MM.1S (cell line): ENCODE results near the gene FAM83G.

Experiments
- EZH2phosphoT487 ChIP-seq: fragments of 300-600 bp; sonication (generic); IDR thresholded peaks from 2 replicates; pipeline ENCODE4 v1.6.1; 2018; ENCODE audit warnings: antibody characterized with exemption, low read length
- TF ChIP-seq, protein P1 (sequence below): fragments of 300-600 bp; sonication (generic); IDR thresholded peaks from 2 replicates; pipeline ENCODE4 v1.5.1; 2016; ENCODE audit warnings: antibody characterized with exemption, low read length, mixed read lengths

DNA sequence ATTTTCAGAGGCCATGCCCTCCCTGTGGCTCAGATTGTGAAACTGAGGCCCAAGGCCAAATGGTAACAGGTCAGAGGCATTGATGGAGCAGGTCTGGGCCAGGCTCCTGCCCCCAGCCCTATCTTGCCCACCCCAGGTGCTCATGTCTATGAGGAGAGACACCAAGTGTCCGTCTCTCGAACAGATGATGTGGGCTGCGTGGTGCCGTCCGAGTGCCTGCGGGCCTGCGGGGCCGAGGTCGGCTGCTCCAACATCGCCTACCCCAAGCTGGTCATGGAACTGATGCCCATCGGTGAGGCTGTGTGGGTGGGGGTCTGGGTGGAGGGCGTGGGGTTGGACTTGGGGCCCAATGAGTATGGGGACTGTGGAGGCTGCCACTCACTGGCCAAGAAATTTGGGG lies 8.7 kb upstream of the FAM83G start:
- TF ChIP-seq, protein P1, sequence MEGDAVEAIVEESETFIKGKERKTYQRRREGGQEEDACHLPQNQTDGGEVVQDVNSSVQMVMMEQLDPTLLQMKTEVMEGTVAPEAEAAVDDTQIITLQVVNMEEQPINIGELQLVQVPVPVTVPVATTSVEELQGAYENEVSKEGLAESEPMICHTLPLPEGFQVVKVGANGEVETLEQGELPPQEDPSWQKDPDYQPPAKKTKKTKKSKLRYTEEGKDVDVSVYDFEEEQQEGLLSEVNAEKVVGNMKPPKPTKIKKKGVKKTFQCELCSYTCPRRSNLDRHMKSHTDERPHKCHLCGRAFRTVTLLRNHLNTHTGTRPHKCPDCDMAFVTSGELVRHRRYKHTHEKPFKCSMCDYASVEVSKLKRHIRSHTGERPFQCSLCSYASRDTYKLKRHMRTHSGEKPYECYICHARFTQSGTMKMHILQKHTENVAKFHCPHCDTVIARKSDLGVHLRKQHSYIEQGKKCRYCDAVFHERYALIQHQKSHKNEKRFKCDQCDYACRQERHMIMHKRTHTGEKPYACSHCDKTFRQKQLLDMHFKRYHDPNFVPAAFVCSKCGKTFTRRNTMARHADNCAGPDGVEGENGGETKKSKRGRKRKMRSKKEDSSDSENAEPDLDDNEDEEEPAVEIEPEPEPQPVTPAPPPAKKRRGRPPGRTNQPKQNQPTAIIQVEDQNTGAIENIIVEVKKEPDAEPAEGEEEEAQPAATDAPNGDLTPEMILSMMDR: no peak
- no peak for TF ChIP-seq EZH2phosphoT487
